Panc1 (cell line): Measurements from ENCODE around the gene KRT83. TPM values are rescaled to one million over a fixed set of nuclear protein-coding genes. Genes with fewer than 3 reads are reported as not detected.

Source experiments
- ATAC-seq: fragments of 200-7000 bp; cut with Tn5 transposase; 2 replicates; pipeline ENCODE4 v1.9.1; 2020; ENCODE audit warnings: mild to moderate bottlenecking, moderate library complexity
- BruUV-seq: library from RNA; stranded (reverse); fragments of 400-500 nt; replicated peaks from 2 replicates; lab custom pipeline; 2021; lab: Mats Ljungman, UMichigan
- CTCF ChIA-PET: fragments of 300-600 bp; sonication (Branson Sonifier 250); formaldehyde crosslinking; loops from one replicate; lab custom pipeline; 2022; ENCODE audit warnings: antibody characterized with exemption; lab: Charles Lee
- POLR2A ChIA-PET: fragments of 300-600 bp; sonication (Branson Sonifier 250); formaldehyde crosslinking; loops from one replicate; lab custom pipeline; 2022; ENCODE audit warnings: antibody characterized with exemption; lab: Charles Lee
- DNase-seq: peaks from one replicate; pipeline ENCODE4 v3.0.0-alpha.2; 2010; ENCODE audit warnings: low read depth, low spot score
- H3K27ac ChIP-seq: 2 replicates; pipeline ENCODE4 v1.5.1; 2011; ENCODE audit warnings: mild to moderate bottlenecking, low read length, inconsistent platforms
- H3K27me3 ChIP-seq: fragments of 200-500 bp; sonication (Bioruptor generic); 2 replicates; pipeline ENCODE4 v1.6.0; 2014; ENCODE audit warnings: low read length, inconsistent platforms; ENCODE audit not compliant: control insufficient read depth, insufficient read depth
- H3K36me3 ChIP-seq: fragments of 200-500 bp; sonication (Bioruptor generic); 2 replicates; pipeline ENCODE4 v1.5.1; 2014; ENCODE audit warnings: inconsistent platforms, mild to moderate bottlenecking, low read length, moderate library complexity; ENCODE audit not compliant: control insufficient read depth, insufficient read depth
- H3K4me1 ChIP-seq: 2 replicates; pipeline ENCODE4 v1.5.1; 2011; ENCODE audit warnings: inconsistent platforms, mild to moderate bottlenecking, low read length, moderate library complexity; ENCODE audit not compliant: control insufficient read depth, insufficient read depth
- H3K4me3 ChIP-seq, 2 experiments: 2 replicates each; pipeline ENCODE4 v1.5.1; 2011 to 2012; ENCODE audit warnings: low read depth in 2 of 2, low read length in 2 of 2, mild to moderate bottlenecking in 2 of 2, inconsistent platforms in 1 of 2, moderate library complexity in 1 of 2
- H3K9me3 ChIP-seq: fragments of 200-500 bp; sonication (Bioruptor generic); 2 replicates; pipeline ENCODE4 v1.5.1; 2014; ENCODE audit warnings: low read depth, mild to moderate bottlenecking, inconsistent platforms, low read length, moderate library complexity; ENCODE audit not compliant: control insufficient read depth, insufficient read depth
- CTCF ChIP-seq: fragments of 450-650 bp; IDR thresholded peaks from 2 replicates; pipeline ENCODE4 v1.5.1; 2017; ENCODE audit warnings: mild to moderate bottlenecking
- POLR2AphosphoS5 ChIP-seq: IDR thresholded peaks from 2 replicates; pipeline ENCODE4 v1.6.1; 2012; ENCODE audit warnings: mild to moderate bottlenecking, low read depth, low read length, moderate library complexity
- REST ChIP-seq, 2 experiments: IDR thresholded peaks; 2 replicates each; pipeline ENCODE4 v1.6.1; 2011 to 2012; ENCODE audit warnings: low read depth in 2 of 2, control low read depth in 1 of 2, low read length in 1 of 2, mild to moderate bottlenecking in 1 of 2, moderate library complexity in 1 of 2; ENCODE audit not compliant: insufficient read depth in 1 of 2
- SIN3A ChIP-seq: IDR thresholded peaks from 2 replicates; pipeline ENCODE4 v1.6.1; 2012; ENCODE audit warnings: low read depth, mild to moderate bottlenecking, low read length, moderate library complexity, borderline replicate concordance; ENCODE audit not compliant: insufficient read depth
- TCF7L2 ChIP-seq: IDR thresholded peaks from 2 replicates; pipeline ENCODE4 v1.6.1; 2011; ENCODE audit warnings: mild to moderate bottlenecking, low read depth, low read length, inconsistent platforms
- in situ Hi-C: cut with HindIII; loops from 2 replicates; pipeline ENCODE4 v1.10.0; 2016; ENCODE audit warnings: low sequenced_read_pairs, low pct_unique_long_range_greater_than_20kb
- intact Hi-C: fragments of 100-400 bp; cut with micrococcal nuclease; formaldehyde crosslinking; loops from one replicate; pipeline ENCODE4 v1.10.0; 2022; ENCODE audit not compliant: unreplicated experiment
- total RNA-seq: library from RNA; stranded (reverse); gene quantifications from one replicate; pipeline ENCODE4 v1.2.1, GENCODE V29; 2021; ENCODE audit not compliant: unreplicated experiment

KRT83 gene
- total RNA-seq, 1 experiment from 2014 or later = 0.28 TPM

- CTCF ChIA-PET = no interaction called here
- Histone ChIP-seq H3K9me3 (no peaks in the 10 kb centered on the region), H3K27me3 (no peaks in the 10 kb centered on the region), H3K27ac (no peak overlapping the region; the same call in 1 of the 2 replicates), H3K4me1 (no peaks in the 10 kb centered on the region), H3K4me3 (no peak overlapping the region), H3K36me3 (no peaks in the 10 kb centered on the region)
- POLR2A ChIA-PET = no interaction called here
- ATAC-seq (no peak), DNase-seq (no peak)
- intact Hi-C loops = no loop called here
- in situ Hi-C loops = no loop called here
- TF ChIP-seq TCF7L2 = no peak
- no peak for TF ChIP-seq REST (IDR thresholded peaks at IDR 0.05; ENCODE audit: insufficient read depth in 1 of 2, low read depth in 2 of 2, low read length in 1 of 2)
- no peak for TF ChIP-seq POLR2AphosphoS5
- no peak for TF ChIP-seq CTCF
- no peak for TF ChIP-seq SIN3A
- no TSS peak for BruUV-seq
Measured at GRCh38 chr12:52267266-52267665, 53.9 kb downstream of the KRT83 start.

- in situ Hi-C loops (no loop called here), intact Hi-C loops (no loop called here)
- Histone ChIP-seq H3K27ac (no peak overlapping the region), H3K4me1 (no peaks in the 10 kb centered on the region), H3K4me3 (no peak overlapping the region), H3K9me3 (no peaks in the 10 kb centered on the region), H3K27me3 (no peaks in the 10 kb centered on the region), H3K36me3 (no peaks in the 10 kb centered on the region)
- BruUV-seq = no TSS peak
- DNase-seq = no peak
- ChIA-PET CTCF (no interaction called here), POLR2A (no interaction called here)
- ATAC-seq = no peak
- TF ChIP-seq REST (IDR thresholded peaks at IDR 0.05; ENCODE audit: insufficient read depth in 1 of 2, low read depth in 2 of 2, low read length in 1 of 2) = no peak
- TF ChIP-seq POLR2AphosphoS5 = no peak
- no peak for TF ChIP-seq SIN3A
- no peak for TF ChIP-seq TCF7L2
- no peak for TF ChIP-seq CTCF
Measured at GRCh38 chr12:52266514-52266913, 54.7 kb downstream of the KRT83 start.
